Naive thymus-derived CD8-positive, alpha-beta T cell (primary cell): ENCODE measurements around the gene GPN1. TPM values are rescaled to one million over a fixed set of nuclear protein-coding genes. Genes with fewer than 3 reads are reported as not detected.
"Not testable (repeated sequence)": the region's sequence is repeated elsewhere in the genome, so short reads cannot be mapped to it uniquely, and the experiment has no call there.

Experiments used
- ATAC-seq, 2 donors: fragments of 150-1000 bp; cut with Tn5 transposase in 1 of 2; sonication (Bioruptor Pico), chemical (Tn5 transposase) in 1 of 2; 1 replicate in 1 of 2; 2 replicates in 1 of 2; pipeline ENCODE4 v1.10.0; 2021; ENCODE audit warnings: mild to moderate bottlenecking in 2 of 2, moderate library complexity in 2 of 2
- POLR2A ChIA-PET: fragments of 350-600 bp; sonication (Branson Sonifier 250); formaldehyde crosslinking; loops from one replicate; lab custom pipeline; 2021; ENCODE audit warnings: antibody characterized with exemption; lab: Charles Lee
- DNase-seq, 10 donors: peaks; one replicate each; pipeline versions ENCODE4 v3.0.0 to v3.0.0-alpha.2; 2020 to 2022
- H3K27ac Mint-ChIP-seq, 10 donors: one replicate each; pipeline ENCODE4 v1.8.0; 2020 to 2022; ENCODE audit warnings: mild to moderate bottlenecking in 10 of 10, mixed read lengths in 10 of 10, moderate library complexity in 4 of 10, inconsistent platforms in 1 of 10
- H3K27me3 Mint-ChIP-seq, 5 donors: one replicate each; pipeline ENCODE4 v1.8.0; 2021 to 2022; ENCODE audit warnings: mixed read lengths in 5 of 5
- H3K36me3 Mint-ChIP-seq, 3 donors: one replicate each; pipeline ENCODE4 v1.8.0; 2020 to 2022; ENCODE audit warnings: mixed read lengths in 3 of 3, mild to moderate bottlenecking in 2 of 3, inconsistent platforms in 1 of 3
- H3K4me1 Mint-ChIP-seq, 4 donors: one replicate each; pipeline ENCODE4 v1.8.0; 2021 to 2022; ENCODE audit warnings: mixed read lengths in 4 of 4
- H3K4me3 Mint-ChIP-seq, 10 donors: one replicate each; pipeline ENCODE4 v1.8.0; 2020 to 2022; ENCODE audit warnings: mild to moderate bottlenecking in 10 of 10, mixed read lengths in 10 of 10, moderate library complexity in 6 of 10, inconsistent platforms in 1 of 10
- H3K9me3 Mint-ChIP-seq, 9 donors: one replicate each; pipeline ENCODE4 v1.8.0; 2020 to 2022; ENCODE audit warnings: mixed read lengths in 9 of 9, mild to moderate bottlenecking in 3 of 9, inconsistent platforms in 1 of 9, moderate library complexity in 1 of 9
- polyA plus RNA-seq, 3 donors: library from polyadenylated mRNA; unstranded; fragments of 300-500 nt; fragmentation: Illumina TruSeq; gene quantifications; one replicate each; pipeline ENCODE4 v1.2.3, GENCODE V29; 2021
- total RNA-seq, 8 experiments: library from RNA in 2 of 8; stranded (reverse) in 2 of 8; gene quantifications; one replicate each; pipeline ENCODE4 v1.2.3 and lab custom pipeline; 2021 to 2026

The GPN1 gene
- total and polyA plus RNA-seq, 5 experiments from 2014 or later, result 26.4 to 70.4 (median 57.1) TPM

GRCh38 chr2:27594020-27594703 is 34.7 kb upstream of the GPN1 start:
- ATAC-seq, H3K27me3 Mint-ChIP-seq, DNase-seq, H3K27ac Mint-ChIP-seq, H3K4me3 Mint-ChIP-seq: not testable (repeated sequence)
- H3K9me3 Mint-ChIP-seq, result peaks cover 2 to 63% (median 21%) of the 10 kb centered on the region in 9 donors
- peaks cover 39 to 68% (median 66%) of the 10 kb centered on the region in 3 donors for H3K36me3 Mint-ChIP-seq
- POLR2A ChIA-PET, result interaction anchor here (0.7 kb wide), 1 partner anchor 68 kb away, joined by 3 read pairs; no protein-coding TSS in a partner anchor
- H3K4me1 Mint-ChIP-seq, result peaks cover 10 to 52% (median 40%) of the 10 kb centered on the region in 4 donors

- peak overlapping the region in 3 of 10 donors; percentile 41 to 75 (median 48) for H3K27ac Mint-ChIP-seq
- peak overlapping the region in 2 of 10 donors; percentile 32 to 33 for H3K4me3 Mint-ChIP-seq
Observed at GRCh38 chr2:27595412-27595811, 33.4 kb upstream of the GPN1 start.

GRCh38 chr2:27596627-27597026 is 32.2 kb upstream of the GPN1 start:
- no peaks in the 10 kb centered on the region for H3K27me3 Mint-ChIP-seq
- peaks cover 22 to 78% (median 65%) of the 10 kb centered on the region in 3 donors for H3K36me3 Mint-ChIP-seq
- H3K27ac Mint-ChIP-seq, result peak overlapping the region in 7 of 10 donors; percentile 6 to 76 (median 59)
- peak overlapping the region in 5 of 10 donors; percentile 4 to 70 (median 33) for H3K4me3 Mint-ChIP-seq
- DNase-seq (no peak), ATAC-seq (no peak)
- H3K9me3 Mint-ChIP-seq, result peaks cover 0 to 41% (median 9%) of the 10 kb centered on the region in 9 donors
- POLR2A ChIA-PET, result no interaction called here
- peaks cover 19 to 47% (median 44%) of the 10 kb centered on the region in 4 donors for H3K4me1 Mint-ChIP-seq

More at GRCh38 chr2:27595412-27595811, 33.4 kb upstream of the GPN1 start:
- Mint-ChIP-seq H3K4me1 (peaks cover 17 to 51% (median 44%) of the 10 kb centered on the region in 4 donors), H3K36me3 (peaks cover 28 to 75% (median 66%) of the 10 kb centered on the region in 3 donors), H3K9me3 (peaks cover 2 to 51% (median 11%) of the 10 kb centered on the region in 9 donors)
- not testable (repeated sequence) for H3K27me3 Mint-ChIP-seq, DNase-seq, ATAC-seq
- POLR2A ChIA-PET, result interaction anchor here (0.7 kb wide), 1 partner anchor 8 kb away, joined by 3 read pairs; no protein-coding TSS in a partner anchor

GRCh38 chr2:27606611-27607010 is 22.2 kb upstream of the GPN1 start:
- POLR2A ChIA-PET, result no interaction called here
- Mint-ChIP-seq H3K4me1 (peaks cover 0 to 14% (median 6%) of the 10 kb centered on the region in 4 donors), H3K9me3 (no peaks in the 10 kb centered on the region), H3K27ac (peak overlapping the region in 1 of 10 donors; percentile 19), H3K4me3 (no peak overlapping the region), H3K36me3 (peaks cover 4 to 91% (median 36%) of the 10 kb centered on the region in 3 donors), H3K27me3 (no peaks in the 10 kb centered on the region)
- DNase-seq (no peak), ATAC-seq (no peak)

- POLR2A ChIA-PET, result interaction anchor here (1.0 to 1.1 kb wide), 2 partner anchors 11 to 15 kb away, joined by 3 to 4 read pairs; partner anchors contain the start of genes CCDC121 and GPN1
- H3K27ac Mint-ChIP-seq, result peak overlapping the region in 1 of 10 donors; percentile 29
- peaks cover 0 to 84% (median 23%) of the 10 kb centered on the region in 3 donors for H3K36me3 Mint-ChIP-seq
- no peak overlapping the region for H3K4me3 Mint-ChIP-seq
- no peaks in the 10 kb centered on the region for H3K9me3 Mint-ChIP-seq
- H3K27me3 Mint-ChIP-seq, result no peaks in the 10 kb centered on the region
- no peak for DNase-seq
- ATAC-seq, result no peak
- H3K4me1 Mint-ChIP-seq, result peaks cover 0 to 6% (median 3%) of the 10 kb centered on the region in 4 donors
Observed at GRCh38 chr2:27613985-27614384, 14.9 kb upstream of the GPN1 start.

GRCh38 chr2:27615316-27615715 is 13.5 kb upstream of the GPN1 start:
- H3K9me3 Mint-ChIP-seq, result no peaks in the 10 kb centered on the region
- ATAC-seq (no peak), DNase-seq (no peak)
- no peak overlapping the region for H3K27ac Mint-ChIP-seq
- POLR2A ChIA-PET, result no interaction called here
- H3K27me3 Mint-ChIP-seq, result no peaks in the 10 kb centered on the region
- peaks cover 0 to 6% (median 3%) of the 10 kb centered on the region in 4 donors for H3K4me1 Mint-ChIP-seq
- no peak overlapping the region for H3K4me3 Mint-ChIP-seq
- peaks cover 0 to 85% (median 23%) of the 10 kb centered on the region in 3 donors for H3K36me3 Mint-ChIP-seq

GRCh38 chr2:27621524-27621923 is 7.3 kb upstream of the GPN1 start:
- no peaks in the 10 kb centered on the region for H3K27me3 Mint-ChIP-seq
- peaks cover 0 to 76% (median 28%) of the 10 kb centered on the region in 3 donors for H3K36me3 Mint-ChIP-seq
- POLR2A ChIA-PET, result interaction anchor here (0.6 kb wide), 1 partner anchor 28 kb away, joined by 3 read pairs; no protein-coding TSS in a partner anchor
- no peak for DNase-seq
- peaks cover 0 to 3% (median 0%) of the 10 kb centered on the region in 4 donors for H3K4me1 Mint-ChIP-seq
- H3K27ac Mint-ChIP-seq, result peak overlapping the region in 2 of 10 donors; percentile 31 to 54
- no peak for ATAC-seq
- H3K4me3 Mint-ChIP-seq, result no peak overlapping the region
- no peaks in the 10 kb centered on the region for H3K9me3 Mint-ChIP-seq

- POLR2A ChIA-PET, result no interaction called here
- no peak overlapping the region for H3K4me3 Mint-ChIP-seq
- no peaks in the 10 kb centered on the region for H3K9me3 Mint-ChIP-seq
- H3K36me3 Mint-ChIP-seq, result peaks cover 0 to 62% (median 19%) of the 10 kb centered on the region in 3 donors
- ATAC-seq, result no peak
- peaks cover 0 to 12% (median 5%) of the 10 kb centered on the region in 4 donors for H3K4me1 Mint-ChIP-seq
- no peak for DNase-seq
- H3K27me3 Mint-ChIP-seq, result no peaks in the 10 kb centered on the region
- H3K27ac Mint-ChIP-seq, result peak overlapping the region in 3 of 10 donors; percentile 1 to 5 (median 3)
Observed at GRCh38 chr2:27622921-27623384, 5.9 kb upstream of the GPN1 start.

- POLR2A ChIA-PET, result interaction anchor here (1.8 kb wide), 1 partner anchor 11 kb away, joined by 4 read pairs; no protein-coding TSS in a partner anchor
- no peaks in the 10 kb centered on the region for H3K9me3 Mint-ChIP-seq
- peak overlapping the region in 7 of 10 donors; percentile 3 to 70 (median 36) for H3K27ac Mint-ChIP-seq
- H3K4me3 Mint-ChIP-seq, result no peak overlapping the region
- no peak for ATAC-seq
- H3K36me3 Mint-ChIP-seq, result peaks cover 0 to 45% (median 12%) of the 10 kb centered on the region in 3 donors
- DNase-seq, result no peak
- H3K27me3 Mint-ChIP-seq, result no peaks in the 10 kb centered on the region
- peaks cover 0 to 15% (median 5%) of the 10 kb centered on the region in 4 donors for H3K4me1 Mint-ChIP-seq
Observed at GRCh38 chr2:27624943-27625342, 3.9 kb upstream of the GPN1 start.

- peaks cover 0 to 42% (median 11%) of the 10 kb centered on the region in 3 donors for H3K36me3 Mint-ChIP-seq
- peaks cover 0 to 22% (median 10%) of the 10 kb centered on the region in 4 donors for H3K4me1 Mint-ChIP-seq
- DNase-seq, H3K9me3 Mint-ChIP-seq, POLR2A ChIA-PET, H3K27me3 Mint-ChIP-seq, H3K4me3 Mint-ChIP-seq, ATAC-seq: not testable (repeated sequence)
- H3K27ac Mint-ChIP-seq, result peak overlapping the region in 5 of 10 donors; percentile 13 to 84 (median 64)
Observed at GRCh38 chr2:27626323-27626722, 2.5 kb upstream of the GPN1 start.

GRCh38 chr2:27626921-27627320 is 1.9 kb upstream of the GPN1 start:
- POLR2A ChIA-PET, DNase-seq: not testable (repeated sequence)
- peaks cover 0 to 42% (median 9%) of the 10 kb centered on the region in 3 donors for H3K36me3 Mint-ChIP-seq

GRCh38 chr2:27627963-27628766 is 685 bp upstream of the GPN1 start:
- Mint-ChIP-seq H3K27ac (peak overlapping the region in 3 of 10 donors; percentile 71 to 84 (median 76)), H3K27me3 (no peaks in the 10 kb centered on the region), H3K36me3 (peaks cover 0 to 40% (median 3%) of the 10 kb centered on the region in 3 donors), H3K4me3 (no peak overlapping the region), H3K4me1 (peaks cover 6 to 25% (median 13%) of the 10 kb centered on the region in 4 donors), H3K9me3 (no peaks in the 10 kb centered on the region)
- POLR2A ChIA-PET, result interaction anchor here (1.1 to 2.1 kb wide), 6 partner anchors 14 to 306 kb away, joined by 3 to 15 read pairs (median 6); partner anchors contain the start of genes PPM1G, SLC4A1AP, SUPT7L and ZNF512
- ATAC-seq (peak in 1 of 2 donors; percentile 43), DNase-seq (no peak)

More at GRCh38 chr2:27626921-27627320, 1.9 kb upstream of the GPN1 start:
- not testable (repeated sequence) for H3K9me3 Mint-ChIP-seq, H3K27me3 Mint-ChIP-seq, ATAC-seq
- Mint-ChIP-seq H3K4me1 (peaks cover 4 to 24% (median 11%) of the 10 kb centered on the region in 4 donors), H3K4me3 (peak overlapping the region in 1 of 10 donors; percentile 7), H3K27ac (peak overlapping the region in 9 of 10 donors; percentile 22 to 91 (median 71))
